GM12873 (cell line): ENCODE measurements around the gene TAS2R19.

ENCODE experiments used
- TF ChIP-seq, protein P1 (sequence below): IDR thresholded peaks from 2 replicates; pipeline ENCODE4 v1.5.1; 2012; ENCODE audit warnings: low read depth, mild to moderate bottlenecking, moderate library complexity, low read length, control low read depth; ENCODE audit not compliant: insufficient read depth; ENCODE audit errors: missing control alignments

The TAS2R19 gene

DNA sequence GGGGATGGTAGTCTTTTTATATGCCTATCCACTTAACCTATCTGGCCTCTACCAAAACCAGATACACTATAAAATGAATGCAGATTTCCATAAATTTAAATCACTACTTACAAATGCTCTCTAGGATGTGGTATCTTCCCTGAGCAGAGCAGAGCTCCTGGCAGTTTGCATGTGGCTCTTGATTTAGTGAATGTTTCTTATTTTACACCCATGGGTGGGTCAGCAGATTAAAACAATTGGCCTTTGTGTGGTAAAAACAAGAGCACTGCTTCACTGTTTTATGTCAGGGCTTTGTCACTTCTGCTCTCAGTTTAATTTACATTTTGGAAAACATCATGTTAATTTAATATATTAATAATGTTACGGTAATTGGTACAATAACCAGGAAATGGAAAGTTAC, 5.5 kb downstream of the TAS2R19 start:
- TF ChIP-seq, protein P1, sequence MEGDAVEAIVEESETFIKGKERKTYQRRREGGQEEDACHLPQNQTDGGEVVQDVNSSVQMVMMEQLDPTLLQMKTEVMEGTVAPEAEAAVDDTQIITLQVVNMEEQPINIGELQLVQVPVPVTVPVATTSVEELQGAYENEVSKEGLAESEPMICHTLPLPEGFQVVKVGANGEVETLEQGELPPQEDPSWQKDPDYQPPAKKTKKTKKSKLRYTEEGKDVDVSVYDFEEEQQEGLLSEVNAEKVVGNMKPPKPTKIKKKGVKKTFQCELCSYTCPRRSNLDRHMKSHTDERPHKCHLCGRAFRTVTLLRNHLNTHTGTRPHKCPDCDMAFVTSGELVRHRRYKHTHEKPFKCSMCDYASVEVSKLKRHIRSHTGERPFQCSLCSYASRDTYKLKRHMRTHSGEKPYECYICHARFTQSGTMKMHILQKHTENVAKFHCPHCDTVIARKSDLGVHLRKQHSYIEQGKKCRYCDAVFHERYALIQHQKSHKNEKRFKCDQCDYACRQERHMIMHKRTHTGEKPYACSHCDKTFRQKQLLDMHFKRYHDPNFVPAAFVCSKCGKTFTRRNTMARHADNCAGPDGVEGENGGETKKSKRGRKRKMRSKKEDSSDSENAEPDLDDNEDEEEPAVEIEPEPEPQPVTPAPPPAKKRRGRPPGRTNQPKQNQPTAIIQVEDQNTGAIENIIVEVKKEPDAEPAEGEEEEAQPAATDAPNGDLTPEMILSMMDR: no peak

DNA sequence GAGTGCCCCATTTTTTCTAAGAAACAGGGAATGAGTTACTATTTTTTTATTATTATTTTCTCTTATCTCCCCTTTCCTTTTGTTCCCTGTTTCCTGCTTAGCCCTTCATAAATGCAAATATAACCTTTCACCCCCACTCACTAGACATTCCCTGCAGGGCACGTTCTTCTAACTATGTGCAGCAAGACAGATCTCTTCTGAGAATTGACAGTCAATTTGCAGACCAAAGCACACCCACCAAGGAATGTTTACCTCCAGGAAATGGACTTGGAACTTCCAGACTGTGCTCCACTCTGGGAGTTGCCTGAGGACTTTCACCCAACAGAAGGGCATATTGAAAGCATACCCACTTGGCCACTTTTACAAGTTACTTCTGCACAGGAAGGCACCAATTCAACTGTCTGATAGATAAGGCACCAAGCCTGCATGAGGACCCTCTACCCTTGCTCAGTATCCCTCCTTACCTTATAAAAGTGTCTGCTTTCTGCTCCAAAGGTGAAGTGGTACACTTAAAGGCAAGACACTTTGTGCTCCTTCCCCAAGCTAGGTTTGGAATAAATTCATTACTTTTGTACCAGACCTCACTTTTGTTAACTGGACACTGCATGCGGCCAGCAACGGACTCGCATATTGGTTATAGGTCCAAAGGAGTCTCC, 6.5 kb downstream of the TAS2R19 start:
- TF ChIP-seq, protein P1: no peak

DNA sequence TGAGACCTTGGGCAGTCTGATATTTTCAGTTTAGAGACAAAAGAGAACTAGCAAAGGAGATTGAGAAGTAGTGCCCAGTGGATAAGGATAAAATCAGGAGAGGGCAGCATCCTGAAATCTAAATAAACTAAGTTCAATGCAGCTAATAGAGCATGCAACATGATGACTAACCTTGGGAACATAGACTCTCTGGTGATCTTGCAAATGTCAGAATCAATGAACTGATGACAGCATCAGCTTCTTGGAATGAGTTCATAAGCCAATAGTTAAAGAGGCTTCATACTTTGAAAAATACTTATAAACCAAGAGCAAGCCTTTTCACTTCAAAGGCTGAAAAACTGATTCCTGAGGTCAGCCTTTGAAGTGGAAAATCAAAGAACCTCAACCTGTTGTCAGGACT, 8.2 kb downstream of the TAS2R19 start:
- TF ChIP-seq, protein P1: no peak

DNA sequence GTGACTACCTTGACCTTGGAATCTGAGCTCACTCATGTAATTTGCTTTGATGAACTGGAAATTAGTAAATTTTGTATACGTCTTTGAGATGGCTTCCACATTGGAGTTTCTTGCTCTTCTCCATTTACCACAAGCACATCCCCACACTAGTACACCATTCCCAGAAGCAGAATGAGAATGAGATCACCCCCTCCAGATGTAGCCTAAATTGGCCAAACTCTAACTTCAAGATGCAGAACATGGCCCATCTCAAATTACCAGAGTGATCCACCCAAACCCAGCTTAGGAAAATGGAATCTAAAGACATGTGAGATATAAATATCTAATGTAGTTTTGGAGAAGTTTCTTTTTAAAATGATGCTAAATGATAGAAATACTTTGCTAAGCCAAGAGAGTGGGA, 14.8 kb downstream of the TAS2R19 start:
- TF ChIP-seq, protein P1: no peak

DNA sequence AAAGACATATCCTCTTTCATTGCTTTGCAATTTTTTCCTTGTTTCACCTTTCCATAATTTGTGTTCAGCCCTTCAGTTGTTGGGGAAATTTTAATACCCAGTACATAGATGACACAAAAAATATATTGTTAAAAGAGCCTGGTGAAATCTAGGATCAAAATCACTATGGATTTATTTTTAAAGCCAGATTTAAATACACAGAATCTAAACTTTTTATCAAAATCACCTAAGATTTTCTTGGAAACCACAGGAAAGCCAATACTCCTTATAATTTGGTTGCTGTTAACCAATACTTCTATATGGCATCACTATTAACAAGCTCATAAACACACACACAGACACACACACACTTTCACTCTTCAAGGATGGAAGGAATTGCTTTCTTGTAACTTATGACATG, 24.2 kb downstream of the TAS2R19 start, which contains the start of gene TAS2R20:
Gene TAS2R20 (minus strand): TSS at position 101 of the 400 bp plus-strand sequence. CDS start 429 bp downstream, outside the sequence.
- TF ChIP-seq, protein P1: no peak

- TF ChIP-seq, protein P1: no peak
Measured at GRCh38 chr12:10994307-10994706, 28.1 kb downstream of the TAS2R19 start.

DNA sequence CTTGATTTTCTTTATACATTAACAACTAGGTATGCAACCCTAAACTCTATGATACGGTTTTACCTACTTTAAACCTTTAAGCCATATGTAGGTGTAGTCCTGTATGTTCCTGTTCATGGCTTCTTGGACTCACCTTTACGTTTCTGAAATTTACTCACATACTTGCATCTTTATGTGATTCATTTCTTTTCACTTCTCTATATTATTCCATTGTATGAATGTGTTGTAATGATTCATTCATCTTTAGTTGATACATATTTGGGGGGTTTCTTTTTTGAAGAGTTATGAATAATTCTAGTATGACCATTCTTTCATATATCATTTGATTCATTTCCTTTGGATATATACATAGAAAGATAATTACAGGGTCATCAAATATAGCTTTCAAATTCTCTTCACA, 33.3 kb downstream of the TAS2R19 start:
- TF ChIP-seq, protein P1: no peak
